Stimulated activated CD8-positive, alpha-beta memory T cell treated with anti-CD3 and anti-CD28 coated beads, Interleukin-15, amount 100 ng/mL, for 24 hours (primary cell): ENCODE data around the gene MFAP2.

Experiments
- DNase-seq: peaks from one replicate; pipeline ENCODE4 v3.0.0-alpha.2; 2020; ENCODE audit warnings: low read depth

The MFAP2 gene

GRCh38 chr1:17008208-17008855 is 27.9 kb upstream of the MFAP2 start:
- DNase-seq, result no peak

GRCh38 chr1:17007121-17007520 is 26.7 kb upstream of the MFAP2 start:
- no peak for DNase-seq

DNA sequence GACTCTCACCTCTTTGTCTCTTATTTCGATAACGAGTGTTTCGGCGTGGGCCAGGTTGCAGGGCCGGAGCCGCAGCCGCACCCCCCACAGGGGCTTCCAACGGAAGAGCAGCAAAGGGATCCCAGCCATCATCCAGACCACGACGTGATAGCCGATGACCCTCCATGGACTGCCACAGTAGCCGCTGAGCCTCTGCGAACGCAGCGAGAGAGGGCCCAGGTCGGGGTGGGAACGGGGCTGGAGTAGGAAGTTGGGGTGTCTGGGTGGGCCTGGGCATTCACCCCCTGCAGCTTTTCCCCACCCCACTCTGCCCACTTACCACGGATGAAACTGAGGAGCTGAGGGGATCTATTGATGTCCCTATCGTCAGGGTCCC is 24.9 kb upstream of the MFAP2 start:
- no peak for DNase-seq

GRCh38 chr1:17004466-17005364 is 24.3 kb upstream of the MFAP2 start:
- DNase-seq, result no peak

- DNase-seq, result no peak
Observed at GRCh38 chr1:17002524-17002902, 22.1 kb upstream of the MFAP2 start.

- DNase-seq, result no peak
Observed at GRCh38 chr1:17001760-17002523, 21.5 kb upstream of the MFAP2 start.

DNA sequence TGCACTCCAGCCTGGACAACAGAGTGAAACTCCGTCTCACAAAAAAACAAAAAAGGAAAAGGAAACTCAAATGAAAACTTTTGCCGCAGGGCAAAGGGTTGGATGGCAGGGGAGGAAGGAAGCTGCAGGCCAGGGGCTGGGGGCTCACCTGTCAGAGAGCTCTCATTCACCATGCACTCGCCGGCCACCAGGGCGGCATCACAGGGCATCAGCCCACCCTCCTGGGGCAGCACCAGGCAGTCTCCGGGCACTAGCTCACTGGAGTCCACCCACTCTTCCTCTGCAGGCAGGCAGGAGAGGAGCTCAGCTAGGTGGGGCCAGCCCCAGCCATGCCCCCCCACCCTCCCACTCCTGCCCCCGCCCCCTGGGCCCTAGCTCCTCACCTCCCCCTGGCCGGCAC is 19.4 kb upstream of the MFAP2 start:
- no peak for DNase-seq

DNA sequence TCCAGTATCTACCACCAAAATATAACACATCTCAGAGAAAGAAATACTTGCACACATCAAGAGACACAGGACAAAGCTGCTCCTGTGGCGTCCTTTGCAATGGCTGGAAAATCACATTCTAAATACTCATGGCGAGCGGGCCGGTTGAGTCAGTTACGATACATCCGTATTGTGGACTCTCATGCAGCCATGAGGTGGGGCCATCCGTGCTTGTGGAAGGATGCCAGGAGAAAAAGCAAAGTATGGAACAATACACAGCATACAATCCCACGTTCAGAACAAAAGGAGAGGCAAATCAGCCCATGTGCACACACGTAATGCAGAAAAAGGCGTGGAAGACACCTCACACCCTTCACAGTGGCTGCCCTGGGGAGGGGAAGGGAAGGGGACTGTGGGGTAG is 18.2 kb upstream of the MFAP2 start:
- DNase-seq, result no peak

DNA sequence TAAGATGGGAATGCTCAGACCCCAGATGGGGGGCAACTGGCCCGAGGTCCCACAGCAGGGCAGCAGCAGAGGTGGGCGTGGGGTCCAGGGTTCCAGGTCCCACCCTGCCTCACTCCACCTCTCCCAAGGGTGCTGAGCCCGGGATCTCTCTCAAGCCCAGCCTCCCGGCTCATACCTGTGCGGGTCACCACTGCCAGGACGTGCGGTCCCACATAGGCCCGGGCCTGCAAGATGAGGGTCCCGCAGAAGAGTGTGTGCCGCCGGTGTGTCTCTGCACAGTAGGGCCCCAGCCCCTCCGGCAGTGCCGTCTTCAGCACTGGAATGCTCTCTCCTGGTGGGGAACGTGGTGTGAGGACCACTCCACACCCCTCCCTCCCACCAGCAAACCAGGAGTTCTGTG is 16.4 kb upstream of the MFAP2 start:
- DNase-seq, result no peak

DNA sequence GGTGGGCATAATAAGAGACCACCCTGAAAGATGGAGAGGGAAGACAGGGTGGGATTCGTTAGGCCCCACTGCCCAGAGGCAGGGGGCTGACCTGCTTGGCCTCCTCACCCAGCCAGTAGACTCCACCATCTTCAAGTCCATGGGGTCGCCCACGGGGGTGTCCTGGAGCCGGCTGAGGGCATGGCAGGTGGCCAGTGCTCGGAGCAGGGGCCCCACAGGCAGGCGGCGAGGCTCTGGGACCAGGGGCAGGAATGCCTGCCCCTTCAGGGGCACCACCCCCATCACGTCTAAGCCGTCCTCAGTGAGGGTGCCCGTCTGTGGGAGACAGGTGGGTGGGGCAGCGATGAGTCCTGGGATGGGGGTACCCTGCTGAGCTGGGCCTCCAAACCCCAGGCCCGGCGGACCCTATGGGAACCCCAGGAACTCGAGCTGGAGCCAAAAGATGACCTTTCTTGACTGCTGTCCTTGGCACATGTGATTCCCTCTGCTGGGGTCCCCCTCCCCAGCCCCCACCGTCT is 13.2 kb upstream of the MFAP2 start:
- no peak for DNase-seq

DNA sequence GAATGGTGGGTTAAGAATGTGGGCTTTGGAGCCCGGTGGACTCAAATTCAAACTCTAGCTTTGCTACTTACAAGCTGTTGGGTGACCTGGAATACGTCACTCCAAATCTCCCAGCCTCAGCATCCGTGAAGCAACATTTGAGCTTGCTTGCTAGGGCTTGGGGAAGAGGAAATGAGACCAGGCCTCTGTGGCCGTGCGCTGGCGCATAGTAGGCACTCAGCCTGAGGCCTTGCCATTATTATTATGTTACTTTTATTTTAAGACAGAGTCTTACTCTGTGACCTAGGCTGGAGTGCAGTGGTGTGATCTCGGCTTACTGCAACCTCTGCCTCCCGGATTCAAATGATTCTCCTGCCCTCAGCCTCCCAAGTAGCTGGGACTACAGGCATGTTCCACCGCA is 12.3 kb upstream of the MFAP2 start:
- DNase-seq, result no peak

DNA sequence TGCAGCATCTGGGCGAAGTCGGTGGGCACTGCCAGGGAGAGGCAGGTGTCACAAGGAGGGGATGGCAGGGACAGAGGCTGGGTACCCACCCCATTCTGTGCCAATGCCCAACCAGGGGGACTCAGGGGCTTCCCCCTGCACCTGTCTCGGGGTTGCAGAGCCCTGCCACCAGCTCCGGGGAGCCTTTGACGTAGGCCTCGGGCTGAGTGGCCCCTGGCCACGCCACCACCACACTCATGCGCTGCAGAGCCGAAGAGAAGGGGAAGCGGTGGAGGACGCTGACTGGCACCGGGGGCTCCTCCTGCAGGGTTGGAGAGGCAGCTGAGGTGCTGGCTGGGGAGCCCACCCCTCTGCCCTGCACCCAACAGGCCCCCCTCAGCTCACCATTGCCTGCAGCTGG is 11.7 kb upstream of the MFAP2 start:
- no peak for DNase-seq

- no peak for DNase-seq
Observed at GRCh38 chr1:16991571-16991970, 11.2 kb upstream of the MFAP2 start.

DNA sequence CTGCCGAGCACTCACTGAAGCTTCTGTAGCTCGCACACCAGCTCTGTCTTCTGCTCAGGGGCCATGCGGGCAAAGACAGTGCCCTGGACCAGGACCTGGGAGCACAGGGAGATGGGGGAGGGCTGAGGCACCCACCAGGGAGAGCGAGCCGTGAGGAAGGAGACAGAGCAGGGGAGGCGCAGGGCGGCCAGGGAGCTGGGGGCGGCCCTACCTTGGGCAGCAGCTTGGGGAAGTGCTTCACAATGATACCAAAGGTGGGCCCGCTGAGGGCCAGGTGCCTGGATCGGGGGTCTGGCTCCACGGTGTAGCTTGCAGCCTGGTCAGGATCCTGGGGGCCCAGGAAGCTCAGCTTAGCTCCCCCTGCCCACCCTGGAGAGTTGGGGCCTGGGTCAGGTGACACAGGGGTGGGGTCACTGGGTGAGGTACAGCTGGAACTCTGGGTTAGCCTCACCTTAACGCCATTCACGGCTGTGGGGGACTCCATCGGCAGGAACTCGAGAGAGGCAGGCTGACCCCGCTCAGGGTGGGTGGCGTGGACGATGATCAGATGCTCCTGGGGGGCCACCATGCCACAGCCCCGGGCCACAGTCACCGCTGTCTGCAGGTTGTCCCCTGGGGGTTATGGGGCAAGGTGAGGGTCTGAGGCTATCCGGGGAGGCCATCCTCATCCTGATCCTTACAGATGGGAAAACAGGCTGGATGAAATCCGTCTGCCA is 9.4 kb upstream of the MFAP2 start:
- DNase-seq, result no peak

DNA sequence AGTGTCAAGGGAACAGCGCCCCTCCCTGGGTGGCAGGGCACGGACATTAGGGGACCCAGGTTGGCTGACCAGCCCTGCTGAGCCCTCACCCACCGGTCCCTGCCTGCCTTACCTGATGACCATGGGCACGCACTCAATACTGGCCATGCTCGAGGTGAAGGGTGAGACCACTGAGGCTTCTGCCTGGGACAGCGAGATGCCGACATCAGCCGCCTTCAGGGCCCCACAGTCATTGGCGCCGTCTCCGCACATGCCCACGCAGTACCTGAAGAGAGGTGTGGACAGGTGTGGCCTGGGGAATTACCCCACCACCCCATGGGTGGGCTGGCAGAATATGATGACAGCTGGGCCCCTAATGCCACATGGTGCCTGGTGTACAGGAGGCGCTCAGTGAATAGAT is 7.8 kb upstream of the MFAP2 start:
- DNase-seq, result no peak

GRCh38 chr1:16986962-16987361 is 6.5 kb upstream of the MFAP2 start:
- no peak for DNase-seq

DNA sequence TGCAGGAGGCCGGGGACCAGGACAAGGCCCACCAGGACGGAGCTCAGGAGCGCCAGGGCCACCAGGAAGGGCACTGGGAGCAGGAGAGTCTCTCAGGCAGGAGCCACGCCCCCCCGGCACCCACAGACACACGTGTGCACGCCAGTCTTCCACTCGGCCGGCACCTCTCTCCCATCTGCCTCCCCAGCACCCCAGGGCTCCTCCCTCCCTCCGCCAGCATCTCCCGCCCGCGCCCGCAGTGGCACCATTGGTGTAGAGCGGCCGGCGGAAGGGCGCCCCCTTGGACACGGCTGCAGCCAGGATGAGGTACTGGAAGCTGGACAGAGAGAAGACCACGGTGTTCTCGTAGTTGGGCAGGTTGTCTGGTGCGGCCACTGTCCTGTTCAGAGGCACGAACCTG is 6.1 kb upstream of the MFAP2 start:
- no peak for DNase-seq

GRCh38 chr1:16986113-16986512 is 5.7 kb upstream of the MFAP2 start:
- DNase-seq, result no peak

- no peak for DNase-seq
Observed at GRCh38 chr1:16984717-16985116, 4.3 kb upstream of the MFAP2 start.

DNA sequence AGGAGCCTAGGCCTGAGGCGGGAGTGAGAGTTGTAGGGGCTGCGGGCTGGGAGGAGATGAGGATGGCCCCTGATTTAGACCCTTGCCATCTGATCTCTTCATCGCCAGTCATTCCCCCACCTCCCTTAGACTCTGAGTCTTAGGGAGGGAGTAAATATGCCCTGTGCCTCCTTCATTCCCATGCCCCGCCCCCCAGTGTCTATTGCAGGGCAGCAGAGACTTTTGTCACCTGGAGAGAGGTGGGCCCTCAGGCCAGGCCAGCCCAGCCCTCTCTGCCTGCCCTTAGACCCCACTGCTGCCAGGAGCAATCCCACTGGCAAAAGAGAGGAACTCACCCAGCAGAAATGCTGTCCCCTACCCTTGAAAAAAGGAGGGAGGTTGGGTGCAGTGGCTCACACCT is 3.2 kb upstream of the MFAP2 start:
- DNase-seq, result no peak

- no peak for DNase-seq
Observed at GRCh38 chr1:16982902-16983301, 2.5 kb upstream of the MFAP2 start.

DNA sequence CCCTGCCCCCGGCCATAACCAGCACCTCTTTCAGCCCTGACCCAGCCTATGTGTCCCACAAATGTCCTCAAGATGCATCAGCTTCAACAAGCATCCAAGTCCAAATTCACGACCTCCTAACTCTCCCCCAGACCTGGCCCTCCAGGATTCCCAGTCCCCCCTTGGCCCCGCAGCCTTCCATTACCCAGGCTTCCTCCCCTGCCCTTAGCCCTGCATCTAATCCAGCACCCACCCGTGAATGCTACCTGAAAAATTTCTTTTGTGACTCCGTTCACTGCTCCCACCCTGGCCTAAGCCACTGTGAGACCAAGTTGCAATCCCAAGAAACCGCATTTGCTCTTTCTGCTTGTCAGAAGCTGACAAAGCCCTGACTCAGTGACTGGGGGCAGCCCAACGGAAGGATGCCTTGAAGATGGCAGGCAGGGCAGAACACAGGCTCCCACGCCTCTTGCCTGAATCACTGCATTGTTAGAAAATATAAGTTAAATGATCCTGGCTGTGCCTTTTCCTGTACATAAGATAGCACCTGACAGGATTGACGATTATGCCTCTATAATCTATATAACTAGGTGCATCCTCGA is 939 bp upstream of the MFAP2 start:
- DNase-seq, result no peak
